Liver (tissue), 9 donors: Measurements from ENCODE around the gene NCF4. TPM values are rescaled to one million over a fixed set of nuclear protein-coding genes. Genes with fewer than 3 reads are reported as not detected.

Source experiments
- DNase-seq: peaks from one replicate; pipeline ENCODE4 v3.0.0-alpha.2; 2017; ENCODE audit warnings: low spot score
- H3K27ac ChIP-seq, 2 donors: one replicate each; pipeline ENCODE4 v1.7.0; 2013; ENCODE audit warnings: inconsistent platforms in 2 of 2, low read length in 2 of 2, control low read depth in 1 of 2, low read depth in 1 of 2, mild to moderate bottlenecking in 1 of 2
- H3K27me3 ChIP-seq, 4 donors: one replicate each; pipeline versions ENCODE4 v1.6.1 to v1.7.0; 2013; ENCODE audit warnings: low read length in 3 of 4, inconsistent platforms in 1 of 4, mild to moderate bottlenecking in 1 of 4, moderate library complexity in 1 of 4; ENCODE audit not compliant: control insufficient read depth in 4 of 4, insufficient read depth in 4 of 4
- H3K36me3 ChIP-seq, 4 donors: one replicate each; pipeline versions ENCODE4 v1.6.1 to v1.7.0; 2013; ENCODE audit warnings: low read length in 3 of 4, mild to moderate bottlenecking in 3 of 4, low read depth in 1 of 4, moderate library complexity in 1 of 4; ENCODE audit not compliant: control insufficient read depth in 4 of 4, insufficient read depth in 3 of 4
- H3K4me1 ChIP-seq, 4 donors: one replicate each; pipeline versions ENCODE4 v1.6.1 to v1.7.0; 2013; ENCODE audit warnings: low read length in 3 of 4, mild to moderate bottlenecking in 3 of 4, moderate library complexity in 1 of 4; ENCODE audit not compliant: control insufficient read depth in 4 of 4, insufficient read depth in 4 of 4
- H3K4me3 ChIP-seq, 3 donors: one replicate each; pipeline versions ENCODE4 v1.6.1 to v1.7.0; 2013; ENCODE audit warnings: low read length in 3 of 3, control low read depth in 1 of 3, low read depth in 1 of 3, mild to moderate bottlenecking in 1 of 3
- H3K9ac ChIP-seq, 2 donors: one replicate each; pipeline ENCODE4 v1.7.0; 2013; ENCODE audit warnings: low read length in 2 of 2, mild to moderate bottlenecking in 2 of 2, moderate library complexity in 2 of 2, control low read depth in 1 of 2, low read depth in 1 of 2
- H3K9me3 ChIP-seq, 4 donors: one replicate each; pipeline versions ENCODE4 v1.6.1 to v1.7.0; 2013; ENCODE audit warnings: low read length in 3 of 4; ENCODE audit not compliant: control insufficient read depth in 4 of 4
- ATF3 ChIP-seq: IDR thresholded peaks from 2 replicates; pipeline ENCODE4 v1.6.1; 2016; ENCODE audit warnings: antibody characterized with exemption
- CTCF ChIP-seq: fragments of 150-350 bp; IDR thresholded peaks from 2 replicates; pipeline ENCODE4 v1.5.1; 2017; ENCODE audit warnings: improper control_type of control experiment, low read depth, low read length; ENCODE audit not compliant: missing input control
- EGR1 ChIP-seq, 2 donors: IDR thresholded peaks; 2 replicates each; pipeline ENCODE4 v1.6.1; 2016 to 2018; ENCODE audit warnings: antibody characterized with exemption in 2 of 2, low read depth in 2 of 2
- FOXA1 ChIP-seq: IDR thresholded peaks from 2 replicates; pipeline ENCODE4 v1.6.1; 2016; ENCODE audit warnings: antibody characterized with exemption
- FOXA2 ChIP-seq: IDR thresholded peaks from 2 replicates; pipeline ENCODE4 v1.6.1; 2016; ENCODE audit warnings: antibody characterized with exemption
- GABPA ChIP-seq, 2 donors: IDR thresholded peaks in 1 of 2; conservative IDR thresholded peaks in 1 of 2; 2 replicates each; pipeline ENCODE4 v1.6.1; 2016; ENCODE audit warnings: antibody characterized with exemption in 2 of 2, mild to moderate bottlenecking in 1 of 2, moderate library complexity in 1 of 2
- HNF4G ChIP-seq: IDR thresholded peaks from 2 replicates; pipeline ENCODE4 v1.6.1; 2016; ENCODE audit warnings: antibody characterized with exemption
- JUND ChIP-seq, 2 donors: IDR thresholded peaks; 2 replicates each; pipeline ENCODE4 v1.6.1; 2016; ENCODE audit warnings: antibody characterized with exemption in 2 of 2
- NR2F2 ChIP-seq: IDR thresholded peaks from 2 replicates; pipeline ENCODE4 v1.6.1; 2016; ENCODE audit warnings: antibody characterized with exemption
- RAD21 ChIP-seq, 2 donors: IDR thresholded peaks; 2 replicates each; pipeline ENCODE4 v1.6.1; 2016; ENCODE audit warnings: antibody characterized with exemption in 2 of 2, mild to moderate bottlenecking in 2 of 2
- RXRA ChIP-seq, 2 donors: IDR thresholded peaks; 2 replicates each; pipeline ENCODE4 v1.6.1; 2017 to 2018; ENCODE audit warnings: antibody characterized with exemption in 2 of 2, mild to moderate bottlenecking in 1 of 2
- SP1 ChIP-seq: IDR thresholded peaks from 2 replicates; pipeline ENCODE4 v1.6.1; 2018; ENCODE audit warnings: antibody characterized with exemption, mild to moderate bottlenecking
- TAF1 ChIP-seq: conservative IDR thresholded peaks from 2 replicates; pipeline ENCODE4 v1.6.1; 2016; ENCODE audit warnings: antibody characterized with exemption, mild to moderate bottlenecking
- YY1 ChIP-seq: IDR thresholded peaks from 2 replicates; pipeline ENCODE4 v1.6.1; 2016; ENCODE audit warnings: antibody characterized with exemption, mild to moderate bottlenecking
- WGBS: extraction: QIAGEN DNeasy Blood & Tissue Kit; methylation state at CpG from one replicate; pipeline ENCODE4 v1.1.7; 2013; 5-methylcytosine and 5-hydroxymethylcytosine counted together
- polyA plus RNA-seq, 2 donors: library from polyadenylated mRNA; stranded (reverse) in 1 of 2; unstranded in 1 of 2; fragments of 200-250 nt in 1 of 2; fragments of >200 nt in 1 of 2; fragmentation: Nextera tagmentation in 1 of 2; extraction: Ambion mirVana in 1 of 2; gene quantifications; one replicate each; pipeline versions ENCODE4 v1.2.1 to v1.2.3, GENCODE V29; 2013 to 2015
- total RNA-seq, 2 donors: library from RNA; depleted of rRNA; stranded (reverse); fragments of >200 nt; gene quantifications; one replicate each; pipeline ENCODE4 v1.2.3, GENCODE V29; 2014
- TF ChIP-seq, protein P1 (sequence below): IDR thresholded peaks from 2 replicates; pipeline ENCODE4 v1.6.1; 2016; ENCODE audit warnings: antibody characterized with exemption, mild to moderate bottlenecking
- TF ChIP-seq, protein P2 (sequence below): IDR thresholded peaks from 2 replicates; pipeline ENCODE4 v1.6.1; 2016; ENCODE audit warnings: antibody characterized with exemption
- TF ChIP-seq, protein P3 (sequence below): IDR thresholded peaks from 2 replicates; pipeline ENCODE4 v1.6.1; 2016; ENCODE audit warnings: antibody characterized with exemption
- donor health status: healthy.
- donor health status: healthy.
- donor health status: healthy.
- donor health status: healthy.
- donor health status: healthy.

Gene NCF4
- total and polyA plus RNA-seq, 4 donors: 3.9 to 14.3 (median 5.4) TPM

DNA sequence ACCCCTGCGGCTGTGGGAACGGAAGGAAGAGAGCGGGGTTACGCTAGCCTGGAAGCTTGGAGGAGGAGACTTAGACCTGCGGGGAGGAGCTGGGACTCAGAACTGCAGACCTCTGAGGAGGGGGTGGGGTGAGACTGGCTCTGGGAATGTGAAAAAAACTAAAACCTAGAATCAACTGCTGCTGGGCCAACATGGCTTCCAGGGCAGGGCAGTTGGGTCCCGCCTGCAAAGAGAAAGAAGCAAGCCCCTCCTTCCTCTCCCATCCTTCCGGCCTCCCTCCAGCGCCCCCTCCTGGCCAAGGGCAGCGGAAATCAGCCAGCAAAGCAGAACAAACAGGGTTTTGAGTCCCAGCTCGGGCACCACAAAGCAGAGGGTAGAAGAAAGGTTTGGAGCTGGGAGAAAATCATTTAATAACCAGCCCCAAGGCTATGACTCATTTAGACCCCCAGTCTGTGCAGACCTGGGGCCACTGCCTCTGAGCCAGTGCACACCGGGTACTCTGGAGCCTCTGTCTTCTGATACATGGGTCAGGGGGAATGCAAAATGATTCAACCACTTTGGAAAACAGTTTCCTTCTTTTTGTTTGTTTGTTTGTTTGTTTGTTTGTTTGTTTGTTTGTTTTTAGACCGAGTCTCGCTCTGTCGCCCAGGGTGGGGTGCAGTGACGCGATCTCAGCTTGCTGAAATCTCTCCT lies 7.3 kb upstream of the NCF4 start:
- Histone ChIP-seq H3K27me3 (no peaks in the 10 kb centered on the region), H3K4me3 (no peak overlapping the region), H3K36me3 (no peaks in the 10 kb centered on the region), H3K9me3 (no peaks in the 10 kb centered on the region), H3K9ac (no peak overlapping the region), H3K27ac (no peak overlapping the region), H3K4me1 (peaks cover 0 to 8% (median 0%) of the 10 kb centered on the region in 4 donors)
- TF ChIP-seq GABPA (IDR thresholded peaks at IDR 0.05 in 1 of 2, conservative IDR thresholded peaks at IDR 0.05 in 1 of 2): peak in 1 of 2 donors; percentile 27
- peak; percentile 4 for TF ChIP-seq NR2F2
- peak; percentile 46 to 61 for TF ChIP-seq RAD21 (IDR thresholded peaks at IDR 0.05)
- no peak for TF ChIP-seq EGR1 (IDR thresholded peaks at IDR 0.05; ENCODE audit: low read depth in 2 of 2)
- TF ChIP-seq, protein P1, sequence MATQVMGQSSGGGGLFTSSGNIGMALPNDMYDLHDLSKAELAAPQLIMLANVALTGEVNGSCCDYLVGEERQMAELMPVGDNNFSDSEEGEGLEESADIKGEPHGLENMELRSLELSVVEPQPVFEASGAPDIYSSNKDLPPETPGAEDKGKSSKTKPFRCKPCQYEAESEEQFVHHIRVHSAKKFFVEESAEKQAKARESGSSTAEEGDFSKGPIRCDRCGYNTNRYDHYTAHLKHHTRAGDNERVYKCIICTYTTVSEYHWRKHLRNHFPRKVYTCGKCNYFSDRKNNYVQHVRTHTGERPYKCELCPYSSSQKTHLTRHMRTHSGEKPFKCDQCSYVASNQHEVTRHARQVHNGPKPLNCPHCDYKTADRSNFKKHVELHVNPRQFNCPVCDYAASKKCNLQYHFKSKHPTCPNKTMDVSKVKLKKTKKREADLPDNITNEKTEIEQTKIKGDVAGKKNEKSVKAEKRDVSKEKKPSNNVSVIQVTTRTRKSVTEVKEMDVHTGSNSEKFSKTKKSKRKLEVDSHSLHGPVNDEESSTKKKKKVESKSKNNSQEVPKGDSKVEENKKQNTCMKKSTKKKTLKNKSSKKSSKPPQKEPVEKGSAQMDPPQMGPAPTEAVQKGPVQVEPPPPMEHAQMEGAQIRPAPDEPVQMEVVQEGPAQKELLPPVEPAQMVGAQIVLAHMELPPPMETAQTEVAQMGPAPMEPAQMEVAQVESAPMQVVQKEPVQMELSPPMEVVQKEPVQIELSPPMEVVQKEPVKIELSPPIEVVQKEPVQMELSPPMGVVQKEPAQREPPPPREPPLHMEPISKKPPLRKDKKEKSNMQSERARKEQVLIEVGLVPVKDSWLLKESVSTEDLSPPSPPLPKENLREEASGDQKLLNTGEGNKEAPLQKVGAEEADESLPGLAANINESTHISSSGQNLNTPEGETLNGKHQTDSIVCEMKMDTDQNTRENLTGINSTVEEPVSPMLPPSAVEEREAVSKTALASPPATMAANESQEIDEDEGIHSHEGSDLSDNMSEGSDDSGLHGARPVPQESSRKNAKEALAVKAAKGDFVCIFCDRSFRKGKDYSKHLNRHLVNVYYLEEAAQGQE: no peak
- TF ChIP-seq CTCF: peak; percentile 49
- peak; percentile 26 for TF ChIP-seq YY1
- peak; percentile 84 for DNase-seq
- WGBS: 51% methylated on average over 16 of the region's 16 CpGs

- H3K27ac ChIP-seq: no peak overlapping the region
- no peaks in the 10 kb centered on the region for H3K36me3 ChIP-seq
- H3K9me3 ChIP-seq: no peaks in the 10 kb centered on the region
- H3K9ac ChIP-seq: no peak overlapping the region
- no peak for DNase-seq
- no peaks in the 10 kb centered on the region for H3K27me3 ChIP-seq
- WGBS: 82% methylated on average over 3 of the region's 3 CpGs
- peaks cover 0 to 8% (median 0%) of the 10 kb centered on the region in 4 donors for H3K4me1 ChIP-seq
- no peak overlapping the region for H3K4me3 ChIP-seq
- no peak for TF ChIP-seq HNF4G
- no peak for TF ChIP-seq RXRA (IDR thresholded peaks at IDR 0.05)
- no peak for TF ChIP-seq JUND (IDR thresholded peaks at IDR 0.05)
- no peak for TF ChIP-seq FOXA2
- TF ChIP-seq, protein P2, sequence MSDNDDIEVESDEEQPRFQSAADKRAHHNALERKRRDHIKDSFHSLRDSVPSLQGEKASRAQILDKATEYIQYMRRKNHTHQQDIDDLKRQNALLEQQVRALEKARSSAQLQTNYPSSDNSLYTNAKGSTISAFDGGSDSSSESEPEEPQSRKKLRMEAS: no peak
- TF ChIP-seq FOXA1: no peak
- TF ChIP-seq TAF1: no peak
- no peak for TF ChIP-seq RAD21 (IDR thresholded peaks at IDR 0.05)
- TF ChIP-seq YY1: no peak
- no peak for TF ChIP-seq GABPA (IDR thresholded peaks at IDR 0.05 in 1 of 2, conservative IDR thresholded peaks at IDR 0.05 in 1 of 2)
- no peak for TF ChIP-seq CTCF
- no peak for TF ChIP-seq ATF3
- no peak for TF ChIP-seq SP1
- TF ChIP-seq, protein P3, sequence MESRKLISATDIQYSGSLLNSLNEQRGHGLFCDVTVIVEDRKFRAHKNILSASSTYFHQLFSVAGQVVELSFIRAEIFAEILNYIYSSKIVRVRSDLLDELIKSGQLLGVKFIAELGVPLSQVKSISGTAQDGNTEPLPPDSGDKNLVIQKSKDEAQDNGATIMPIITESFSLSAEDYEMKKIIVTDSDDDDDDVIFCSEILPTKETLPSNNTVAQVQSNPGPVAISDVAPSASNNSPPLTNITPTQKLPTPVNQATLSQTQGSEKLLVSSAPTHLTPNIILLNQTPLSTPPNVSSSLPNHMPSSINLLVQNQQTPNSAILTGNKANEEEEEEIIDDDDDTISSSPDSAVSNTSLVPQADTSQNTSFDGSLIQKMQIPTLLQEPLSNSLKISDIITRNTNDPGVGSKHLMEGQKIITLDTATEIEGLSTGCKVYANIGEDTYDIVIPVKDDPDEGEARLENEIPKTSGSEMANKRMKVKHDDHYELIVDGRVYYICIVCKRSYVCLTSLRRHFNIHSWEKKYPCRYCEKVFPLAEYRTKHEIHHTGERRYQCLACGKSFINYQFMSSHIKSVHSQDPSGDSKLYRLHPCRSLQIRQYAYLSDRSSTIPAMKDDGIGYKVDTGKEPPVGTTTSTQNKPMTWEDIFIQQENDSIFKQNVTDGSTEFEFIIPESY: no peak
- no peak for TF ChIP-seq NR2F2
- TF ChIP-seq, protein P1: no peak
These were observed 5.3 kb upstream of the NCF4 start for GRCh38 chr22:36855478-36855877.
